Kidney glomerular epithelial cell (primary cell): Measurements from ENCODE around the gene MKS1.

ENCODE experiments used
- DNase-seq: peaks from one replicate; lab custom pipeline; 2025; lab: John Stamatoyannopoulos, UW

MKS1 gene

DNA sequence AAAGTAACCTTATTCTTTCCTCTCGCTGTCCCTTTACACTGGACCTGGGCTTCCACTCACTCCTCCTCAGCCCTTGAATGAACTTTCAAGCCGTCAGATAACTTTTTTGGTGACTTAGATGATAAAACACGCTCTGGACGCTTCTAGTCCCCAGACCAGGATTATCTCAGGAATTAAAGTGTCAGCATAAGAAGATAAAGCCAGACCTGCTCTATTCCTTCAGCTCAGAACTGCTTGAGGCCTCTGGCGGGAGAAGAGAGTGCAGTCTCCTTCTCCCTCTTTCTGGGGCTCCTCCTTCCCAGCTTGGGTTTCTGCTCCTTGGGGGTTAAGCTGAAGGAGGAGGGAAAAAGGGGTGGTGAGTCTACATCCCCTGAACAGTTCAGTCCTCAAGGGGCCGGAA is 25.9 kb upstream of the MKS1 start:
- DNase-seq, result no peak

DNA sequence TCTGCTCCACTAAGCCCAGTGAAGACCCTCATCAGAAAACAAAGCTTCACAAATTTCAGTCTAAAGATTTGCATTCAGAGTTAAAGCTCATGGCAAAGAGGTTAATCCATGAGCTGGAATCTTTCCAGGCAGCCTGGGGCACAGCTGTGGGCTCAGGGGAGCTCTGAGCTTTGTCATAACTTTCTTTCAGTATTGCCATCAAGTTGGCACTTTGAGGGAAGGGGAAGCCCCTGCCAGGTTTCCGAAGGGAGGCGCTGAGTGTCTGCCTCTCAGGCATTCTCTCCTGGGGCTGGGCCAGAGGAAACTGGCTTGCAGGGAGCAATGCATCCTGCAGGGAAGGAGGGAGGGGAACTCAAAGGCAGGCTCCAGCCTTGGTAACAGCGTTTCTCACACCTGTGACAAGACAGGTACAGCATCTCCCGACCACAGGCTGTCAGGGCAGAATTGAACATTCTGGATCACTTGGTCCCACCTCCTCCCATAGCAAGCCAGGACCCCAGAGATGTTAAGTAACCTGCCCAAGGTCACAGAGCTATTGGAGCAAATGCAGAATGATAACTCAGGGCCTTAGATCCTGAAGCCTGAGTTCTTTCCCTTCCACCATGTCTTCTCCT is 23.2 kb upstream of the MKS1 start:
- no peak for DNase-seq

DNA sequence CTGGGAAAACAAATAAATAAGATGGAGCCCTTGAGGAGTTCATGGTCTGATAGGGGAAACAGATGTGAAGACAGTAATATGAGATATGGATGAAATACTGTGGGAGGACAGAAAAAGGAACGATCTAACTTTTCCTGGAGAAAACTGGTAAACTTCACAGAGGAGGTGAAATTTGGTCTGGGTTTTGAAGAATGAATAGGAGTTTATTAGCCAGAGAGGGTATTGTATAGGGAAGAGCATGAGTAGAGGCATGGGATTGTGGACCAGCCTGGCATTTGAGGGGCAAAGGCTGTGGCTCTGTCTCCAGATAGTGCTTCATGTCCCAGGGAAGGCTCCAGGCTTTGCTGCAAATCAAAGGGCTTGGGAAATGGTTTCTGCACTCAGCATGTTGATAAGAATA is 20.9 kb upstream of the MKS1 start:
- no peak for DNase-seq

DNA sequence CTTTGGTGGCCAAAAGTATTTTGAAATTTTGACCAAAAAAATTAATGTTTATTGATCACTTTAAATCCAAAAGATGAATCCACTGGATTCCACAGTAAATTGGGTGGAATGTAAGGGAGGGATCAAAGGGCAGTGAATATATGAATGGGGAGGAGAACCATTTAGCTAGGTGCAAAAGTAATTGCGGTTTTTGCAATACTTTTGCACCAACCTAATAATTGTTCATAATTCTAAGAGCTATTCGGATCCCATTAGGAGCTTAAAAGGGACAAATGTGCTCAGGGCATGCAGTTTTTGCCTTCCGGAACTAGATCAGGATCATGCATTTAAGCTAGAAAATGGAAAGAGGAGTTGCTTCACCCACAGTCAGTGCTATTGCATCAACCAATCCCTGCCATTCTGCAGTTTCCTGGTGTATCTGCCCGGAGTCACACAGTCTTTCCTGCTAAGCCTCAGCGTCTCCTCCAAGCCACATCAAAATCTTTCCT is 19.1 kb upstream of the MKS1 start, which contains the start of gene LPO:
Gene LPO (plus strand): TSS at position 438 of the 488 bp plus-strand sequence. CDS start 4,396 bp downstream, outside the sequence.
- no peak for DNase-seq

DNA sequence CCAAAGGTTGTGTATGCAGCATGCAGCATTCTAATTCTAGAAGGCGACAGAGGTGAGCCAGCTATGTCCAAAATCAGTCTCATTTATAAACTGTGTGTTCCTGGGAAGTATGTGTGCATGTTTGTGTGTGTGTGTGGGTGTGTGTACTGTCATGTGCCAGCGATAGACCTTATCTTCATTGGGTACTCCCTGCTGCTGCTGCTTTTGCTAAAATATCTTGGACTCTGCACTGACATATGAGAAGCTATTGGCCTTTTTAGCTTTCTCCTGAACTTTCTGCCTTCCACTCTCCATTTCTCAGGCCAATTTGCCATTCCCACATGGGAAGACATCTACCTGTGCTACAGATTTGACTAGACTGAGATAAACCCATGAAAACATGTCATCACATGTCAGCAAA is 17.3 kb upstream of the MKS1 start:
- DNase-seq, result no peak

DNA sequence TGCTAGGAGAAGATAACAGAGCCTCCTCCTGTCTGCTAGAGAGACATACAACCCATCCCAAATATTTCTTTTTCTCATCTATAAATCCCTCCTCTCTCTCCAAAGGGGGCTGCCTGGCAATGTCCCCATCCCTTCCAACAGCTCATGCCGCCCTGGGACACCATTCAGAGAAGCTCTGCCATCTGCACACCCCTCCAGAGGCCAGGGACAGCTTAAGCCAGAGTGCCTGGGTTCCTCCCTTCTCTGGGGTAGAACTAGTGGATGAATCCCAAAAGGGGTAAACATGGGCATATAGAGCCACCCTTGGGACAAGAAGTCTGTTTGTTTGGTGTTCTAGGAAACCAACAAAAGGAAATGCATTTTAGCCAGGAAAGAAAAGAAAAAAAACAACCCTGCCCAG is 16.8 kb upstream of the MKS1 start:
- DNase-seq, result no peak

DNA sequence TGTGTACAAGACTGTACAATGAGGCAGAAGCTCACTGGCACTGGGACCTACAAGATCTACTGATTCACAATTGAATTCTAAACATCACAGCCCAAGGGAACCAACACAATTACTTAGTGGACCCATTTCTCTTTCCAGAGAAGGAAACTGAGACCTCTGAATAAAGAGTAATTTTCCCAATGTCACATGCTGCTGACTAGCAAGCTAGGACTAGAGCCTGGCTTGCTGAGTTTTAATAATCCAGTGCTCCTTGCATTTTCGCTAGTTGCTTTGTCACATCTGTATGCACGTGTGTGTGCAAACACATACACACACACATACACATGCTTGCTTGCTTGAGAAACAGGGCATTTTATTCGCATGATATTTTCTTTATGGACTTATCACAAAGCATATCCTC is 15.5 kb upstream of the MKS1 start:
- no peak for DNase-seq

DNA sequence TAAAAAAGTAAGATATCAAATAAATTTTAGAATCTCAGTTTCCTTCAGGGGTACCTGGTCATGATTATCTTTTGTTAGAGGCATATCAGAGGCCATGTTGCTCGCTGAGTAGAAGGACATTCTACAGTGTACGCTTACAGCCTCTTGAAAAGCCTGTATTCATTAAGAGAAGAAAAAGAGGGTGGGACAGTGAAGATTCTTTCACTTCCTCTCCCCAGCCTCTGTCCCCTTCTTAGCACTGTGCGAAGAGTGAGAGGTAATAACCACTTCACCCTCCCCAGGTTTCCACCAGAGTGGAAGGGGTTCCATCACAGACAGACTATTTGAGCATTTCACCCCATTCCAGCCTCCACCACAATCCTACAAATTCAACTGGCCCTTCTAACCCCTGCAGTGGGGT is 14.5 kb upstream of the MKS1 start:
- no peak for DNase-seq

DNA sequence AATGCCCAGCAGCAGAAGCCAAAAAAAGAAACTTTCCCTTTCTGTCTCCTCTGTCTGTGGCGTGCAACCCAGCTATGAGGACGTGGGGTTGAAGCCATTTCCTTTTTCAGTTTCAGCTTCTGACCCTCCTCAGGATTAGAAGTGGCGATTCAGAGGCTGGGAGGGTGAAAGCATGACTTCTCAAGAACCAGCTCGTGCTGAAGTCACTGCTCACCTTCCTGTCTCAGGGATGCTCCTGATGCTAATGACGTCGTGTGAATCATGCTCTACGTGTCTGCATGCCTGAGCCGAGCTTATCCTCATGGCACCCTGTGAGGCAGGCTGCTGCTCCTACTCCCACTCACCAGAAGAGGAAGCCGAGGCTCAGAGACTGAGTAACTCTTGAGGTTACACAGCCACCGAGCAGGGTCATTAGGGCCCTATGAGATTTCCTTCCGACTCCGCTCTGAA is 13.7 kb upstream of the MKS1 start:
- peak; percentile 84 for DNase-seq

DNA sequence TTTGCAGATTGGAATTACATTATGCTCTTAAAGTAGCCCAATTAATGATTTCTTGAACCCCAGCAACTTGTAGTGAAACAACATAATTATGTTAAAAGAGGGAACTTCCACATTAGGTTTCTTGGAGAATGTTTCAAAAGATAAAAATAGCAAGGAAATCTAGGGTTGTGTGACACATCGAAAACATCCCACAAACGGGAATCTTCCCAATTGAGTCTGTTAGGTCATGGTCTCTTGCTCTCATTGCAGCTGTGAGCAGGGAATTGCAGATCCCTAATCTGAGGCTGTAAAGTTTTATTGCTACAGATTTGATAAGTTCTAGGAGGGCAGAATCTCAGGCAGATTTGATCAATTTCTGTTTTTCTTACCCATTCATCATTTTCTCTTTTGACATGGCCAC is 12.6 kb upstream of the MKS1 start:
- peak; percentile 4 for DNase-seq

DNA sequence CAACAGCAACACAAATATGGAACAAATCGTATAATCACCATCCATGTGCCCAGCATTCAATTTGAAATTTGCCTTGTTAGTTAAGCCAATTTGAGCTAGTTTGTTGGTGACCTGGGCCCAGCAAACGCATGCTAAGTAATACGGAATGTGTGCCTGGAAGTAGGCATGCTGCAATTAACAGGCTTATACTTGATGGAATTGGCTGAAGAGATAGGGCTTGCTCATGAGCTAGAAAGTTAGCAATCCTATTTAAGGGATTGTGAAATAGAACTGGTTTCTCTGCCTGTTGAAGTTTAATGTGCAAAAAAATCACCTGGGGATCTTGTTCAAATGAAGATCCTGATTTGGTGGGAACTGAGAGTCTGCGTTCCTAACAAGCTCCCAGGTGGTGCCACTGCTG is 10.8 kb upstream of the MKS1 start:
- no peak for DNase-seq

DNA sequence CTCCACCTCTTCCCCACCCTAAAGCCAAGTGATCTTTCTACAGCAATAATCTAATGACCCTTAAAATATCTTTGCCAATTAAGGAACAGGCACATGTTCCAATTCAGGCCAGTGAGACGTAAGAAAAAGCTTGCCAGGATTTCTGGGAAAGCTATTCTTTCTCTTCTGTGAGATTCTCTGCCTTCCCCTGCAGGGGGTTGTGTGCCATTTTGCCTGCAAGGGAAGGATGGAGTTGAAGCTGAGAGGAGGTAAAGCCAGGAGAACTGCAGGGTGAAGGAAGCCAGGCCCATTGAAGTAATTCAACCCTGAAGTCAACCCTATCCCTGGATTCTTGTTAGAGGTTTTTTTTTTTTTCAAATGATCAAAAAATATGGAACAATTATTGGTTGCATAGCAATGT is 10.3 kb upstream of the MKS1 start:
- DNase-seq, result no peak

DNA sequence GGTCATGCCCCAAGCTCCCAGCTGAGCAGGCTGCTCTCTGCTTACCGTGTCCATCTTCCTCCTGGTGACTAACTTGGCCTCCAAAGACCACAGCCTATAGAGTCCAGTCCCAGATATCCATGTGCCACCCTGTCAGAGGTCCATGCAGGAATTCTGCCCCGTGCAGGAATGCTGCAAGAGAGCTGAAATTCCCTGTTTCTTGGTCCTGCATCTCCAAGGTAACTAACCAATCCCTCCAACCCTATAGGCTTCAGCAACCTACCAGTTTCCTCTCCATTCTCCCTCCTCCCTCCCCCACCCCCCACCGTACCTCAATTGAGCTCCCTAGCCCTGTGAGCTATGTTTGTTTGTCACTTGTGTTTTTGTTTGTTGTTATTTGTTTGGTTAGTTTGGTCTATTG is 9.6 kb upstream of the MKS1 start:
- no peak for DNase-seq

DNA sequence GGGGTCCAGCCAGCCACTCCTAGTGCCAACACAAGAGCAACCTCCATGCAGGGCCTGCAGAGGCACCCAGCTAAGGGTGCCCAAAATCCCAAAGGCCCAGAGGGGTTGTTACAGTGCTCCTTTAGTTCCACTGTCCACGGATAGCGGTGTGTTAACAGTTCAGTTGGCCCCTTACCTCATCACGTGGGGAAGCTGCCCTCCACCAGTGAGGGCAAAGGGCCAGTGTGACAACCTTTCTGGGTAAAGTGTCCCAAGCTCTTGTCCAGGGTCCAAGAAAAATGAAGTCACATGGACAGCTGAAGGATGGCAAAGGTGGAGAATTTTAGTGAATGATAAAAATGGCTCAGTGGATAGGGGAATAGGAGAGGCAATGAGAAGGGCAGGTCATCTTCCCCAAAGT is 8.7 kb upstream of the MKS1 start:
- DNase-seq, result no peak

DNA sequence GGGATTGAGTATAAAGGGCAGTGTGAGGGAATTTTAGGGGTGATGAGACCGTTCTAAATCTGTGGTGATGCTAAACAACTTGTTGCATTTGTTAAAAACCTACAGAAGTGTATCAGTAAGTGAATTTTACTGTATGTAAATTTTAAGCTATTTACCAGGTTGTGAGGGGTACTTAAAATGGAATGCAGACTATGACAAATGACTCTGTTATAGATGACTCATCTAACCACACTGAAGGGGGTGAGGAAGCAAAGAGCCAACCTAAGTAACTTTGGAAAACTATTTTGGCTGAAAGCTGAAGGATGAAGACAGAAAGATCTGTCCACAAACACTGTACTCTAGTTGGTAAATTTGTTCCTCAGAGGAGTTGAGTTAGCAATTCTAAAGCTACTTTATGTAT is 5.3 kb upstream of the MKS1 start:
- DNase-seq, result peak; percentile 66

DNA sequence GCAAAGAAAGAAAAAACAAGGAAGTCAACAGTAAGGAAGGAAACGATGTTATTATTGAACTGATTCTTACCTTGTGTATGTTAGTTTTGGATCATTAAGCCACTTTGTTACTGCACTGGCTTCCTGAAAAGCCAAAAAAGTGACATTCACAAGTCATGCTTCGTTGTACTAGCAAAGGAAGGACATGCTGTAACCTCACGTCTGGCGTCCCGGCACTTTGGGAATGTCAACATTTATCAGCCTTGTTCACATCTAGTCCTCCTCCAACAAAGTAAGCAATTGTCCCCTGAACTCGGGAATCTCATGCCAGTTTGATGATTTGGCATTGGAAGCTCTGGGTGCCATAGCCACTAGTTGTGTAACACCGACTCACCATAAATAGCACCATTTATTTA is 731 bp upstream of the MKS1 start:
- no peak for DNase-seq

DNA sequence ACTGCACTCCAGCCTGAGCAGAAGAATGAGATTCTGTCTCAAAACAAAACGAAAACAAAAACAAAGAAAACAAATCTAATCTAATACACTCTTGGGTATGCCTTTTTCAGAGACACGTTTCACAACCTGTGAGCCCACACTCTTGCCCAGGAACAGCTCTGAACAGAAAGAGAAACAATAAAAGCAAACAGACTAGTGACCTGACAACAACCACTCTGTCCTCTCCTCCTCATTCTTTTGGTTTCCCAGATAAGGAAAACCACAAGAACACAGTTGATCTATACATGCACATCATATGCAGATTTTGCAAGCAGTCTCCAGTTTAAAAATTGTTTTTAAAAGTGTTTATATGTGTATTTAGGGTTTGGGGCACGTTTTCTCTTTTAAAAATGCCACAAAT is 1.3 kb downstream of the MKS1 start:
- no peak for DNase-seq

DNA sequence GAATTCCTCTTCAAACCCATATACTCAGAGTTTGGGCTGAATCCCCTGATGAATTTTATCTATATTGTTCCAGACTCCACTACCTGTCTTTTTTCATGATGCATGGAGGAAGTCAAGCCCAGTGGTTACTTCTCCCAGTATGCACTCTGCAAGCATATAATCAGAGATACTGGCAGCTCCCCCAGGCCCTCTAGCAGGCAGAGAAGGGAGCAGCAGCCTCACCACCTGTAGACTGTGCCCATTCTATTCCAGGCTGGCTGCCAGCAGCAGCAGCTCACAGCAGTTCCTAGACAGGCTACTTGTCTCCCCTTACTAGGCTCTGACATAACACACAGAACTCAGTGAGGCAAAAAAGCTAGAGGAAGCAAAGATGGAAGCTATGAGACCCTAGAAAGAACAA is 3.4 kb downstream of the MKS1 start:
- DNase-seq, result no peak

DNA sequence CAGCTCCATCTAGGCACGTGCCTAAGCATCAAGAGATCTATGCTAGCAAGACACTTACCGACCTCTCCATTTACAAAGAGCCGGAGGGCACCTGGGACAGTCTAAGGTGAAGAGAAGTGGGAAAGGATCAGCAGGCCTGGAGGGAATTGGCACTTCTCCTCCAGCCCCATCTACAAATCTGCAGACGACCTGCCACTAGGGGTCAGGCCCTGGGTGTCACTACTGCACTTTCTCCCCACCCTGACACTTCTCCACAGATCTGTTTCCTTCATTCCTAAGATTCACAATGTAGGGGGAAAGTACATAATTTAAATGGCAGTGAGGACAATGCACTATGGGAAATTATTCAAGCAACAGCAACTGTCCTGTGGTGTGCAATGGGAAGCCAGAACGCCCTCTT is 8.1 kb downstream of the MKS1 start:
- DNase-seq, result no peak

DNA sequence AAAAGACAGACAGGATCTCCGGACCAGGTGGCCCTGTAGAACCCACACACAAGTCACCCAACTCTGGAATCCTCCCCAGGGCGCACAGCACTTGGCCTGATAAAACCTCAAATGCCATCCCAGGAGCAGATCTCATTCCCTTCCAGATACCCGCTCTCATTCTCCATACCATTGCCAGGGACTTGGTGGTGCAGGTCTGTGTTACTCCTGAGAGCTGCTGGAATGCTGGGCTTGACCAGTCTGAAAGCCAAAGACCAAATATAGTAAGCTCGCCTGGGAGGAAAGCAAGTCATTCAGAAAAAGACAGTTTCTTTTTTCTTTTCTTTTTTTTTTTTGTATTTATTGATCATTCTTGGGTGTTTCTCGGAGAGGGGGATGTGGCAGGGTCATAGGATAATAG is 10.7 kb downstream of the MKS1 start:
- DNase-seq, result no peak

DNA sequence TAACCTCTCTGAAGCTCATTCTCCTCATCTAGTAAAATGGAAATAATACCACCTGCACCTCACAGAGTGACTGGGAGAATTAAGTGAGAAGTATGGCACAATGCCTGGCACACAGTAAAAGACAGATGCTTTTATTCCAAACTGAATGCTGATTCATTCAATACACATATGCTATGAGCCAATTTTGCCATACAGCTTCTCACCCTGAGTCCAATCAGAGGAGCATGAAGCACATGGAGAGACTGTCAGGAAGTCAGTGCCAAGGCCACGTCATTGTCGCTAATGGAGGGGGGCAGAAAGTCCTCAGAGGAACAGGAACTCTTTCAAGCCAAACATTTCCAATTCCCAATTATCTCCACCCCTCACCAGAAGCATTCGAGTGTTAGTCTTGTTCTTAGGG is 11.6 kb downstream of the MKS1 start:
- DNase-seq, result no peak

DNA sequence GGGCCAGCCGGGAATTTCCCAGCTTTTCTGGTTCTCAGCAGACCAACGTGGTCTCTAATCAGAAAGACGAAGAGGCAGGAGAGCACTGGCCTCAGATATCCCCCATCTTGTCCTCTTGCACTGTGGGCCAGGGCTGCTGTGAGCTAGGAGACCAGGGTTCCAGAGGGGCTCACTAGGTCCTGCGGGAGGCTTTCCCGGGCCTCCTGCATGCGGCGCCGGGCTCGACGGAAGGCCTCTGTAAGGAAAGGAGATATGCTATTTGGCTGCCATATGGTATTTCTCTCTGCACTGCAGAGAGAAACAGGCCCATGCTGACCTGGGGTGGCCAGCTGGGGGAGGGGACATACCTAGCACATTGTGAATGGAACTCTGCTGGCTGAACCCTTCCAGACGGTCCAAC is 13.1 kb downstream of the MKS1 start:
- no peak for DNase-seq

DNA sequence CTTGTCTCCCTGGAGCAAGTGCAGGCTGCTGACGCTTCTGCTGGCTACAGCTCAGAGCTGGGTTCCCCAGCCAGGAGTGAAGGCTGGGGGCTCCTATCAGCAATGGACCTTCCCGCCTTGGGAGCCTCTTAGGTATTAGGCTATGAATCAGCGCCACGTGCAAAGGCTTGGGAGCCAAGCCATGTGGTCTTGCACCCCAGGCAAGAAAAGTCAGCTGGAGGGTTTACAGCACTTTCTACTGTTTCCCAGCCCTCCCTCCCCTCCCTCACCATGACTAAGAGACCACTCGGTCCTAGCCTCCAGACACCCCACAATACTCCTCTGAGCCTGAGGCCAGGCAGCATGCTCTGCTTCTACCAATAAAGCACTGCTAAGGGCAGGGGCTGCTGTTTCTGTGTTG is 14.3 kb downstream of the MKS1 start:
- DNase-seq, result no peak

DNA sequence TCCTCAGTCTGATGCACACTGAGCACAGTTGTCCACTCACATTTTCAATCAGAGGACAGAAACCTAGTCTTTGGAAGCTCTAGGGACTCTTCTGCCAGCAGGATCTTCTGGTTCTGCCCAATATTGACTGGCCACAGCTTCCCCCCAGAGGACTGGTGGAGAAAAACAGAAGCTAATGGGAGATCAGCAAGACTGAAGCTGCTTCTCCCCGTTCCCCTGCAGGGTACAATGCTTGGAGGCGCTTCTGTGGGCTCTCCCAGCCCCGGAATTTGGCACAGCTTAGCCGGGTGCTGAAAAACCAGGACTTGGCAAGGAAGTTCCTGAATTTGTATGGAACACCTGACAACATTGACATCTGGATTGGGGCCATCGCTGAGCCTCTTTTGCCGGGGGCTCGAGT is 16.2 kb downstream of the MKS1 start:
- no peak for DNase-seq
